Measurements from ENCODE around the gene IQSEC1.

Gene IQSEC1

GRCh38 chr3:13075318-13075717, 2.1 kb upstream of the IQSEC1 start:
- TF ChIP-seq, protein P1, sequence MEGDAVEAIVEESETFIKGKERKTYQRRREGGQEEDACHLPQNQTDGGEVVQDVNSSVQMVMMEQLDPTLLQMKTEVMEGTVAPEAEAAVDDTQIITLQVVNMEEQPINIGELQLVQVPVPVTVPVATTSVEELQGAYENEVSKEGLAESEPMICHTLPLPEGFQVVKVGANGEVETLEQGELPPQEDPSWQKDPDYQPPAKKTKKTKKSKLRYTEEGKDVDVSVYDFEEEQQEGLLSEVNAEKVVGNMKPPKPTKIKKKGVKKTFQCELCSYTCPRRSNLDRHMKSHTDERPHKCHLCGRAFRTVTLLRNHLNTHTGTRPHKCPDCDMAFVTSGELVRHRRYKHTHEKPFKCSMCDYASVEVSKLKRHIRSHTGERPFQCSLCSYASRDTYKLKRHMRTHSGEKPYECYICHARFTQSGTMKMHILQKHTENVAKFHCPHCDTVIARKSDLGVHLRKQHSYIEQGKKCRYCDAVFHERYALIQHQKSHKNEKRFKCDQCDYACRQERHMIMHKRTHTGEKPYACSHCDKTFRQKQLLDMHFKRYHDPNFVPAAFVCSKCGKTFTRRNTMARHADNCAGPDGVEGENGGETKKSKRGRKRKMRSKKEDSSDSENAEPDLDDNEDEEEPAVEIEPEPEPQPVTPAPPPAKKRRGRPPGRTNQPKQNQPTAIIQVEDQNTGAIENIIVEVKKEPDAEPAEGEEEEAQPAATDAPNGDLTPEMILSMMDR (IDR thresholded peaks at IDR 0.05) = no peak

- TF ChIP-seq, protein P1 (IDR thresholded peaks at IDR 0.05) = no peak
Measured at GRCh38 chr3:13074006-13074375, 762 bp upstream of the IQSEC1 start.

- TF ChIP-seq, protein P1 (IDR thresholded peaks at IDR 0.05) = no peak
Measured at GRCh38 chr3:13072600-13073325, 466 bp downstream of the IQSEC1 start.

- TF ChIP-seq, protein P1 (IDR thresholded peaks at IDR 0.05) = no peak
Measured at GRCh38 chr3:13072239-13072599, 1.0 kb downstream of the IQSEC1 start.

DNA sequence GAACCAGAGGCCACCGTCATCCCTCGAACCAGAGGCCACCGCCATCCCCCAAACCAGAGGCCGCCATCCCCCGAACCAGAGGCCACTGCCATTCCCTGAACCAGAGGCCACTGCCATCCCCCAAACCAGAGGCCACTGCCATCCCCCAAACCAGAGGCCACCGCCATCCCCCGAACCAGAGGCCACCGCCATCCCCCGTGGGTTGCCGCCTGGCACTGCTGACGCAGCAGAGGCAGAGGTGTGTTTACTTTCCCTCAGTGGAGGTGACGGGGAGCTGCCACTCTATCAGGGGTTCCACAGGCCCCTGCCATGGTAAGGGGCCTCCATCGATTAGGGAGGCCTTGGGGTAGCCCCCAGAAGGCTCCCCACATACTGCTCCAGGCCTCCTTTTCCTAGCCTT, 1.5 kb downstream of the IQSEC1 start:
- TF ChIP-seq, protein P1 (IDR thresholded peaks at IDR 0.05) = no peak

DNA sequence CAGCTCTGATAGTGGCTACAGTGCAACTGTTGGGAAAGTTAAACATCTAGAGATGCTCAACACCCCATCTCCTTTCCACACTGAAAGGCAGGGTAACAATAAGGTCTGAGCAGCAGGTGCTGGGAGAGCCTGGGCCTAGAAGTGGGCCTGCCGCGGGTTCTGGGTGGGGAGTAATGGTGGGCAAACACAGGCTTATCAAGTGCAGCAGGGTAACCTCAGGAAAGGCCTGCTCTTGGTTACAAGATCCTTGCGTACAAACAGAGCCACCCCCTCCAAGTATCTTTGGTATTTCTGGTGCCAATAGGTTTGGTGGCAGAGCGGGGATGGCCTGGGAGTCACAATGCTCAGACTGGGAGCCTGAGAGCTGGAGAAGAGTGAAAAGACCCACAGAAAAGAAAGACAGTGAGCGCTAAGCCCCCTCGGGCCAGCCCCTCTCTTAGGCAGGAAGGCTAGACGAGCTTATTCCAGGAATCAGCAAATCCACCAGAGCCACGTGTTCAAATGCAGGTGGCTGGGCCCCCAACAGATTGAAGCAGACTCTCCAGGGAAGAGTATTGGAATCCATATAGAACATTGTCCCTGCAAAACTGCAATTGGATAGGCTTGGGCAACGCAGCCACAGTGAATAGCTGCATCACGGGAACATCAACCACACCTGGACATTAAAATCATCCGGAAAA, 2.7 kb downstream of the IQSEC1 start:
- TF ChIP-seq, protein P1 (IDR thresholded peaks at IDR 0.05) = no peak

- TF ChIP-seq, protein P1 (IDR thresholded peaks at IDR 0.05) = no peak
Measured at GRCh38 chr3:13069495-13069894, 3.7 kb downstream of the IQSEC1 start.
